Stimulated activated CD8-positive, alpha-beta memory T cell treated with anti-CD3 and anti-CD28 coated beads, Interleukin-12 subunit alpha, Interleukin-12 subunit beta, amount 100 ng/mL, for 4 hours (primary cell): ENCODE data around the gene GSG1.

Experiments used
- DNase-seq: peaks from one replicate; pipeline ENCODE4 v3.0.0-alpha.2; 2020; ENCODE audit warnings: low read depth

The GSG1 gene

DNA sequence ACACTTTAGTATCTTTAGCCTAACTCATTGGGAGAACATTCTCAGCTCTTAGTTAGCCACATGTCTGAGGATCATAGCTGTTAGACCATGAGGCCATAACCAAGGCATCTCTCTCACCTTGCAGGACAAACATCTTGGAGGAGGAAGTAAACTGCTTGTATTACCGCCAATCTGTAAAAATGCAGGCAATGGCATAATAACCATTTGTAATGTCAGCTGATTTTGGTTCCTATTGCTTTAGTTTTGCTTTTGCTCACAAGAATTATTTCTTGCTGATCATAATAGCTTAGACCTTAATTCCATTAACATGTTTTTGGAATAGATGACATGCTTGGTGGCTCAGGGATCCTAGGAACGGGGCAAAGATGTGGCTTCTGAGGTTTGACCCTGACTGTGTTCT lies 16.4 kb upstream of the GSG1 start:
- DNase-seq = no peak

DNA sequence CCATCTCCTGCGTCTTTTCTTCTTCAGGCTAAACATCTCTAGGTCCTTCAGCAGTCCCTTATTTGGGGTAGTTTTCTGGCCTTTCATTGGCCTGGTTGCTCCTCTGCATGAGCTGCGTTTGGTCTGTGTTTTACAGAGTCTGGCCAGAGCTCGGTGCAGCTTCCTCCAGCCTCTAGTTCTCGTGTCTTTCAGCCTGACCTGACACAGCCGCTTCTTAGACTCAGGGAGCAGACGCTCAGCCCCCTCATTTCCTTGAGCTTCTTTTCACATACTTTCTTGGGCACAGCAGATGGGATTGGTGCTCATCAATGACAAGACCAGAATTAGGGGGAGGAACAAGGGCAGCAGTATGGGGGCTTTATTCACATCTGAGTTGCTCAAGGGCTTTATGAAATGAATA lies 13.6 kb upstream of the GSG1 start:
- DNase-seq = no peak

DNA sequence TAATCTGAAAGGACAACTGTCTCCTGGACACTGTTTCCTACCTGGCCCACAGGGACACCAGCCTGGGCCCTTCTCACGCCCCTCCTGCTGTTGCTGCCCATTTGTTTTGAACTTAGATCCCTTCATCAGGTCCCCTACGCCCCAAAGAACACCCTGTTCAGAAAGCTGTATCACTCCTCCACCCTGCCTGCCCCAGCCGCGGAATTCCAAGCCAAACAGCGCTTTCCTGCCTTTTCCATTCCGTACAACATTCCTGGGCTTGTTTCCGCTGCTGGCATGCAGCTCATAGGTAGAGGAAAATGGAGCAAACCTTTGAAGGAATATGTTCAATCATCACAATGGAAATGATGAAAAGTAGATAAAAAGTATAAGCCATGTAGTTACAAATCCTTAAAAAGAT lies 12.8 kb upstream of the GSG1 start:
- no peak for DNase-seq

DNA sequence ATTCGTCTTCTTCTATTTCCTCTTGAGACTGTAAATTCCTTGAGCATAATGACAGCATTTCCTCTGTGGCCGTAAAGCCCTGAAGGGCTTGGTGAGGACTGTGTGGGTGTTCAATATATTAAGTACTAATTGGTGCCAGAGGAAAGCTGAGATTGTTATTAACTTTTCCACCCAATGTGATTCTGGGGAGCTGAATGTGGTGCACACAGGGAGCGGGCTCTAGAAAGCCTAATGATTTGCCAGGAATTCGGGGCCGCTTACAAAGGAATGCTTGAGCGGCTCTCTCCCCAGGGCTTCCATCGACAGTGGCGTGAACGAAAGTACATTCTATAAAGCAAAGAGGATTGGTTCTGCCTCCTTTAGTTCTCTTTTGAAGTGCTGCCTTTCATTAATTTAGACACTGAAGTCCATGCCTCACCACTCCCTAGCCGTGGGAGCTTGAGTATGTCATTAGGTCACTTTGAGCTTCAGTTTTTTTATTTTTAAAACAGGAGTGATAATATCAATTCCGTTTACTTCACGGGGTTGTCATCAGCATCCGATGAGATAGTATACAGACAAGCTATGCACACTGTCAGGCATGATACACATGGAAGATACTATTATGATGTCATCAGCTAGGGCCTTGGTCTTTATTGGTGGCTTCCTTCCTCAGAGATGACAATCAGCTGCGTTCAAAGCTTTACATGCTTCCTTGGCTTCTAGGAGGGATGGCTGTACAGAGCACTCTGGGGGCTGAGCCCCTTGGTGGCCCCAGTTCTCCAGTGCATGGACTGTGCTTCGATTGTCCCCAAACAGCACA lies 11.0 kb upstream of the GSG1 start:
- DNase-seq = no peak

DNA sequence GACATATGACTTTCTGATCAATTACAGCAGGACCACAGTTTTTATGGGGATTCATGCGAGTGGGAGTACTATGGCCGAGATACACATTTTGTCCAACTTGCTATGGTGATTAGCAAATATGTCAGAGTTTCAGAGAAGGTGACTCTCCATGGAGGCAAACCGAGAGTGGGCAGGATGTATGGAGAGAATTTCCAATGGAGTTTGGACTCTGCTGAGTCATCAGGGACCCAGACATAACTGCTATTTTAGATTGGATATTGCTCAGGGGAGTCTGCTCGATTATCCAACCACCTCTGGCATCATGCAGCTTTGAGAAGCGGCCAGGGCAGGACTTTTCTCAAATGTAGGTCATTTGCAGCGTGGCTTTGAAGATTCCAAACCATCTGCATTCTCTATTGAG lies 9.5 kb upstream of the GSG1 start:
- no peak for DNase-seq

DNA sequence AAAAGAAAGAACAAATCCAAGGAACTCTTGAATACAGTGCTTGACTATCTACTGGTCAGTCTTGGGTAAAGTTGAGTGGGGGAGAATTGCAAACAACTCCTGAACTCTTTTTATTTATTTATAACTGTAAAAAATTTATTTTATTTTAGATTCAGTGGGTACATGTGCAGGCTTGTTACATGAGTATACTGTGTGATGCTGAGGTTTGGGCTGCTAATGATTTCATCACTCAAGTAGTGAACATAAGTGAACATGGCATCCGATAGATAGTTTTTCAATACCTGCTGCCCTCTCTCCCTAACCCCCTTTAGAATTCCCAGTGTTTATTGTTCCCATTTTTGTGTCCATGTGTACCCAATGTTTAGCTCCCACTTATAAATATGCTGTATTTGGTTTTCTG lies 3.2 kb upstream of the GSG1 start:
- no peak for DNase-seq

DNA sequence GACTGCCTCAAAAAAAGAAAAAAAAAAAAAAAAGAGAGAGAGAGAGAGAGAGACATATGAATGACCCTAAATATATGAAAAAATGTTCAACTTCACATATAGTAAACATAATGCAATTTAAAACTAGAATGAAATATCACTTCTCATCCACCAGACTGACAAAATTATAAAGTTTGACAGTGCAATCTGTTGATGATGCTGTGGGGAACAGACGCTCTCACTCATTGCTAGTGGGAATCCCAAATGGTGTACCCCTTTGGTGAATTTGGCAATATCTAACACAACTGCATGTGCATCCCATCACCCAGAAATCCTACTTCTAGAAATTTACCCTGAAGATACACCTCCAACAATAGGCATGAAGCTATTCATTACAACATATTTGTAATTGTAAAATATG lies 2.3 kb upstream of the GSG1 start:
- DNase-seq = no peak

DNA sequence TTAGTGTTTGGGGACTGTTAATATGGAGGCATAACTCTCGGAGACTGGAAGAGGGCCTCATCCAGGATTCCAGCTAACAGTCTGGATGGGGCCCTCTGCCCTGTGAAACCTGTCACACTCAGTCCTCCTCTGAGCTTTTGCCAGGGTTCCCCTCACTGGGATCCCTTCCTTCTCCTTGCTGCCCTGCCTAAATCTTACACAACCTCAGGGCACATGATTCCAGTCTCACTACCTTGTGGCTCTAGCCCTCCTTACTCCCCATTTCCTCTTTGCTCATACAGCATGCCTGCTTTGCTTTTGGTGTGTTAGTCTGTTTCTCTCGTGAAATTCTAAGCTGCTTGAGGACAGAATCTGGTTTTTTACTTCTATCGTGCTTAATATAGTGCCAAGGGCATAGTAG lies 942 bp upstream of the GSG1 start:
- DNase-seq = no peak

DNA sequence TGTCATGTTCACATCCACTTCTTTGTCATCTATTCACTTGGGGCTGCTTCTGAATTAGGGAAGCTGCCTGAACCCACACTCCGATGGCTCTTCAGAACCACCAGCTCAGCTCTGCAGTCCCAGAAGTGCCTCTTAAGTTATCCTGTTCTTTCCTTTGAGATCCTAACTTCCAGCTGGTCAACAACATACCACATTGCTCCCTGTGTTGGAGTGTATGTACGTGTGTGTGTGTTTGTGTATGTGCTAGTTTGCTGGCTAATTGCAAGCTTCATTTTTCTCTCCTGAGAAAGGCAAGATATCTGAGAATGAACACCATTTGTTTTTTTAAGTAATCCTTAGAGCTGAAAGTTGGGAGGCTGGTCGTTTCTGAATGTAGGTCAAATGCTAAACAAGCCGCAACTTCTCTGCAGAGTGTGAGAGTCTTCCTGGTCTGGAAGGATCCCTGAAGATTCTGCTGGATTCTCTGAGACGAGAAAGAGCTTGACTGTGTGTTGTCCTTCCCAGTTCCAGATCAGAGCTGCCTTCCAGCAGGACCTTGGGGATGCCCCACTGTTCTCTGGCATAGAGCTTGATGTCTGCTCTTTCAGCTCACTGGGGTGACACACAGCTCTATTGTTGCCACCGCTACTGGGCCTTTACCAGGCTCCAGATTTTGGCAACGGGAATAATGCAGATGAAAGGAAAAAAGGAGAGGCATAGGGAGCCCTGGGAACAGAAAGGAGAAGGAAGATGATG lies 839 bp downstream of the GSG1 start:
- no peak for DNase-seq

DNA sequence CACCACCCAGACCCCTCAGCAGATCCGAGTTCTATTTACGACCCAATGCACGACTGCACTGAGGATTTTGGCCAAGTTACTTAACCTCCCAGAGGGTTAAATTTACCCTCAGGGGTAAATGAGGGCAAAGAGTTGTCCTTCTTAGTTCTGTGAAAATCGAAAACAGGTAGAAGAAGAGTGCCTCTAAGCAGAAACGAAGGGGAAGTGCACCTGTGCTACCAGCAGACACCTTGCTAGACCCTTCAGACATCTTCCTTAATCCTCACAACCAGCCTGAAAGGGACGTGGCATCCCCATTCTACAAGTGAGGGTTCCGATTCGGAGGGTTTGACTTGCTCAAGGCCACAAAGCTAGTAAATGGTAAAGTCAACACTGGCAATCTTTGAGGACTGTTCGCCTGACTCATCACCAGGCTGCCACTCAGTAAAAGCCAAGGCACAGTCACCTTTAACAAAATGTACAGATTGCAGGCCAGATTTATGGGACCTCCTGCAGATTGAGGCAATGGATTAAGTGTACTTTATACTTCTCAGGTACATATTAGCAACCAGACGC lies 1.6 kb downstream of the GSG1 start:
- DNase-seq = no peak

DNA sequence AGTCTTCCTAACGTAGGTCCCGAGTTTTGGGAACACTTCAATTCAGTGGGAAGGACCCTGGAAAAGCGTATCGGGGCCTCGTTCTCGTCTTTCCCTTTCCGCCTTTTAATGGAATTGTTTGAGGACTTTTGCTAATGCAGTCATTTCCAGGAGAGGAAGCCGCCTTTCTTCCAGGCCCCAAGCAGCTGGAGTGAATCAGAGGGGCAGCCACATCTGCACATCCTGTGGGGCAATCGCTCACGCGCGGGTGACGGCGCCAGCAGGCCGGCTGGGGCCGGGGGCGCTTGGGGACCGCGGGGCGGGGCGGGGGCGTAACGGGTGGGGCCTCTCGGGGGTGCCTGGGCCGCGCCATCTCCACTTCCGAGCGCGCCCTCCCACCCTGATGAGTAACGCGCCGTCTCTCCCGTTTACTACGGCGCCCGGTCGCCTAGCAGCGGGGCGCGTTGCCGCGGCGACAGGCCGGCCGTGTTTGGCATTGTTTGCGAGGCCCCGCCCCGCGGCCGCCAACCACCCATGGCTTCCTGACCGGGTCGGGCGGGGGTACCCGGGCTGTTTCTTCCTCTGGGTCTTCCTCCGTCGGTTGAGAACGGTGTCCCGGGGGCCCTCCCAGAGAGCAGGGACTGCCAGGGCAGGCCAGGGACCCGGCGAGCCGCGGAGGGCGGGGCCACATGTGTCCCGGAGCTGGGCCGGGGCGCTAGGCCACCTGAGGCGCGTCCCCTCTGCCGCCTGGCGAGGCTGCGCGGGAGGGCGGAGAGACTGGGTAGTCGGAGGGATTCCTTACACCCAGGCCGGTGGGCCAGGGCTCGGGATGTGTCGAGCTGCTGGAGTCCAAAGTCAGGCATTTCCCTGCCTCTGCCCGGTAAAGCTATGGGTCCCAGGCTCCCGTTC lies 2.3 kb downstream of the GSG1 start:
- DNase-seq = peak; percentile 90

DNA sequence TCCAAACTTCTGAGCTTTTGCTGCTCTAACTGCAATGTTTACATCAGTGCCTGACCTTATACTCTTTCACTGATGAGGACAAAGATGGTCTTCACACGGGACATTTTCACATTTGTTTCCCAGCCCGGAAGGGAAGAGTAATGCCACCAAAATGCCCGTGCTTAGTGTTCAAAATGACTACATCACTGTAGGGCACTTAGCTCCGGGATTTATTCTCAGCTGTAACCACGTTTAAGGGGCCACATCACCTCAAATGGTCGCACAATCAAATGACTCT lies 2.9 kb downstream of the GSG1 start:
- no peak for DNase-seq

DNA sequence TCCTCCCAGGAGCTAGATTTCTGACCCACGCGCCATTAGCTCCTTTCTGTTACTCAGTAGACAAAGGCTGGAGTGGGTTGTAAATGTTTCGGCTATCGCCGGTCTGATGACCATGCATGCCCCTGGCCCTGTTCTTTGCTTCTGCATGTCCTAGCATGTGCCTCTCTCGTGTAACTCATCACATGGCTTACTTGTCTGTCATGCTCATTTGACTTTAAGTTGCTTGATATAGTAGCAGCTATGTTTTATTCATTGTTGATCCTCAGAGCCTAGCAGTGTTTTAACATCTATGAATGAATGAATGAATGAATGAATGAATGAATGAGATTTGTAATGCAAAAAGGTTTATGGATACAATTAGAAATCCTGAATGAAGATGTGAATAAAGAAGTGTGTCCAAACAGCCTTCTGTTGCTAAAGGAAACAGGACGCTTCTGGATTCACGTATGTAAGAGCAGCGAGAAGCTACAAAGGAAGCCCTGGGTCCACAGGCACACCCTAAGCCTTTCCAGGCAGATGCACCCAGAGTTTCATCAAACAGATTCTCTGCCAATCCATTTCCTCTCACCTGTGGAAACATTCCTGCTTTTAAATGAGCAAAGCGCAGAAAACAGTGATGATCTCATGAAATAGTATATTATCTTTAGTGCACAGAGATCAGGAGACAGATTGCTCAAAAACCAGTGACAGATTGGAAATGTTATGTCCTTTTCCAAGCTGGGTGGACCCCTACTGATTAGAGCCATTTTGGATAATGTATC lies 3.4 kb downstream of the GSG1 start:
- no peak for DNase-seq

DNA sequence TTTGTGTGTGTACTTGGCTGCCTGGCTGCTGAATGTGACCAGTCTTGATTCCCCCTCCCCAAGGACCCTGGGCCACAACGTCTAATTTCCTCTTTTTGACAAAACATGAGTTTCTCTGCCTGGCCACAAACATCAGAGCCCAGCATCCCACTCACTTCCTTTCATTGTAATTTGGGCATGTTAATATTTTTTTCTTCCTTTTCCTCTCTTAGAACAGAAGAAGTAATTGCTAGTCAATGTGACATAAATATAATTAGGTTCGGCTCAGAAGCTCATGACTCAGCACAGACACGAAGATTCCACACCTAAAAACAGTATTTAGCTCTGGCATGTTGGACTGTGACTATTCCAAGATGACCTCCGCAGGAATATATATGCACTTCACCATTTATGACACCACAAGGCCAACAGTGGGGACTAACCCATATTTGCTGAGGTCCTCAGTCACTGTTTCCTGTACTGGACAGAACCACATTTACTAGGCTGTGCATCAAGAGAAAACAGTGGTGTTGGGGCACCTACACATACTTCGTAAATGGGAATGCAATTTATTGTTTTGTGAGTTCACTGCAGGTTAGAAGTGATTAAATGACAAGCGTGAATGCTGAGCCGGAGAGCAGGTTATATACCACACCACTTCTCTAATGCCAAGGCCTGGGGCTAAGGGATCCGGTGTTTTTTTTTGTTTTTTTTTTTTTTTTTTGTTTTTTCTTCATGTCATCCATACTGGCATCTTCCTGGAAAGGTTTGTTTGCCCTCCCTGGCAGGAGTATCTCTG lies 4.2 kb downstream of the GSG1 start:
- DNase-seq = no peak

DNA sequence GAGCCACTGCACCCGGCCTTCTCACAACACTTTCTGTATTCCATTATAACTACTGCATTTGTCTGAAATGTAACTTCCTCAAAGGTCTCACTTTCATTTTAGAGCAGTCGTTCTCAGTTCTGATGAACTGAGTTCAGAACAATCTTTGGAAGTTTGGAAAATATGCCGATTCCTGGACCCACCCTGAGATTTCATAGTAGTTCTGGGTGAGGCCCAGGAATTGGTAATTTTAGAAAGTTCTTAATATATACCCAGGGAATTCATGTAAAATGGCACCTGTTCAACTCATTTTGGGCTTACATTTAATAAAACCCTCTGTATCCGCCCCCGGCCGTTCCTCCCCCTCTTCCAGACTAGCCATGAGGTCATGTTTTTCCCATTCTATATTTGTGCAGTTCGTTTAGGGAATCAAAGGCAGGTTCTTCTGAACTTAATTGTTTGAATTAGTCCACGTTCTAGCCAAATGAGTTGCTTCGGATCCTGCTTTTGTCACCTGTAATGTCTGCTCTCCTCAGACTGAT lies 5.9 kb downstream of the GSG1 start:
- DNase-seq = no peak

DNA sequence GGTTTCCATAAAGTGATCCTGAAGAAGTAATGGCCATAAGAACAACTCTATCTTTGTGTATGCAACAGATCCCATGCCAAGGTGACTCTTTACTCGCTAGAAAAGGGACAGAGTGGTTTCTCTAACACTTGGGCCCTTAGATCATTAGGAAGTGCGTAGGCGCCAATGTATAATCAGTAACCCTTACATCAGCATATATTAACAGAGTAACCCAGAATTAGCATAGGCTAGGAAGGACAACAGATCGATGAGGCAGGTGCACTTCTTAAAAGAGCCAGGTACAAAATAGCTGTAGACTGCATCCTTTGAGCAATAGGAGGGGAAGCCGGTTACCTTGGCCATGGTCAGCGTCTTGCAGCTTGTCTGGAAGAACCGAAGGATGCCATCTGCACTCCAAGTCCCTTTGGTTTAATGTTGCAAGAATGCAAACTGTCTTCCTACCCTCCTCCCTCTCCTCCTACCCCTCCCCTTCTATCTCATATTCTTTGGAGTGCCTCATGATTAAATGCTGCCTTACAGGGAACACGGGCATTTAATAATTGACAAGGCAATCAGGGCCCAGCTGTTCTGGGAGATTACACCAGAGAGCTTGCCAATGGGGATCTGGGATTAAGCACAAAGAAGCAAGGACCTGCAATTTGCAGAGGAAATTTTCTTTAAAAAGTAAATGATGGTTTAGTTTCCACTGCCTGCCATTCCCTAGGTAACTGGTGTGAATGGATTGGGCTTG lies 8.0 kb downstream of the GSG1 start:
- no peak for DNase-seq

DNA sequence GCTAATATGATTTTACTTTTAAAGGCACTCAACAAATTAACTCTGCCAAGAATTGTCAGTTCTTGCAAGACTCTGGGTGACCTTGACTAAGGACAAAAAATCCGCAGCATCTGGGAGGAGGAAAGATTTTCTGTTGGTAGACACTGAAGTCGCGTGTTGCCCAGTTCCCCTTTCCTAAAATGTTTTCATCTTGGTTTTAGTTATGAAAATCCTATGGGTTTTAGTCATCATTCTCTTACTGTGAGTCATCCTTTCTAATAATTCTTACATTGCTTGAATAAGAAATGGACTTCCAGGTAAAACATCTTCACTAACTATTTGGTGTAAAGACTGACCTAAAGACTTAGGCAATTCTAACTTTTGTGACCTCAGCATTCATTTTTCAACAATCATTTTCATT lies 9.1 kb downstream of the GSG1 start:
- DNase-seq = no peak

DNA sequence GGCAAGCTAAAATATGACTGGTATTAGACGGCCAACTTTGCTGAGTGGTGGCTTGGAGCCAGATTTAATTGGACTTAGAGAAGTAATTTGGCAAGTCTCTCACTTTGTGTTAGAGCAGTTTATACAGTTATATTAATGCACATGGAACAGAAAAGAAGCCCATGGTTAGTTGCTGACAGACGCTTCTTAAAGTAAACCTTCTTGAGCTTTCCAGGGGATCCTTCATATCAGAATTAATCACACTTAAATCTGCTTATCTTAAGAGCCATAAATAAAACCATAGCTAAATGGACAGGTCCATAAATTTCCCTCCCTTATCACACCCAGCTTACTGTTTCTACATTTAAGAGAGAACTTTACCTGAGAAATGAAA lies 9.6 kb downstream of the GSG1 start:
- DNase-seq = no peak

DNA sequence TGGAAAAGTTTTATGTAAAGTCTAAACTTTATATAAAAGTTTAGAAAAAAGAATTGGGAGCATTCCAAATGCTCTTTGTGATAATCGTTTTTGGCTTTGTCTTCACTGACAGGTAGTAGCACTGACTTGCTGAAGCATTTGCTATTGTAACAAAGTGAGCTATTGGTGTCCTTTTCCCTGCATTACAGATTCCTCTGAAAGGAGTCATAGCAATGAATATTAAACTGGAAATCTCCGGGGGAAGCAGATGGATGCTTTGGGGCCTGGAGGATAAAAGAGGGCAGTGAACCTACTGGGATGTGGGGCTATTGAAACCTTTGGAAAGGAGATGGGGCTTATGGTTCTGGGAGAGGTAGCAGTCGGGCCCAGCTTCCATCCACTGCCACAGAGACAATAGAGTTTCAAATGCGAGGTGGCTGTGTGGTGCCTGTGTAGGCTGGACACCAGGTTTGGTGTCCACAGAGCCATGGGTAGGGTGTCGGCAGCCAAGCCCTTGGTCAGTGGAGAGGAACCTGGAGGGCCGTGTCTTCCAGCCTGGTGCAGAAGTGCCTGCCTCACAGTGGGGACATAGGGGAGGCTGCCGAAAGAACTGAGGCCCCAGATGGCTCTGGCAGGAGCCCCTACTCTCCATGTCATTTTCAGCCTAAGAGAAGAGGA lies 10.1 kb downstream of the GSG1 start:
- DNase-seq = no peak

DNA sequence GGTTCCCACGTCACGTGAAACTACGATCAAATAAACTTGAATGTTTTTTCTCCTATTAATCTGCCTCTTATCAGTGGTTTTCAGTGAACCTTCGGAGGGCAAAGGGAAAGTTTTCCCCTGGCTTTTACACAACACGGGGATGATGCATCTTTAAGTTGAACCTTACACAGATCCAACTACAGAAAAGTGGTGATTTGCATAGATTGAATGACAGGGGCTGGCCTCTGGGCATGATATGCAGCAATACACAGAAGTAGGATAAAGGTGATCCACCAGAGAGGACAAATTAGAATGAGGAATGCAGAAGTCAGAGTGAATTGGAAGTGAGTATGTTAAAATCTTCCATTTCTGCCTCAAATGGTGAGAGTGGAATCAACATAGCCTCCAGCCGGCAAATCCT lies 11.6 kb downstream of the GSG1 start:
- DNase-seq = no peak
